Lung (tissue), 12 donors: Measurements from ENCODE around the gene DPF1. TPM values are rescaled to one million over a fixed set of nuclear protein-coding genes. Genes with fewer than 3 reads are reported as not detected.

Experiments used
- ATAC-seq: fragments of 200-7000 bp; cut with Tn5 transposase; one replicate; pipeline ENCODE4 v1.9.1; 2020; ENCODE audit warnings: moderate number of reproducible peaks; ENCODE audit not compliant: insufficient read depth, low FRiP score
- DNase-seq, 3 donors: peaks; one replicate each; pipeline ENCODE4 v3.0.0-alpha.2; 2013 to 2017
- H3K27ac ChIP-seq, 2 donors: one replicate each; pipeline ENCODE4 v1.5.1; 2013; ENCODE audit warnings: mild to moderate bottlenecking in 2 of 2, moderate library complexity in 2 of 2, control low read depth in 1 of 2, inconsistent platforms in 1 of 2, low read depth in 1 of 2, low read length in 1 of 2
- H3K27me3 ChIP-seq, 3 donors: one replicate each; pipeline ENCODE4 v1.5.1; 2013; ENCODE audit warnings: low read length in 2 of 3; ENCODE audit not compliant: control insufficient read depth in 3 of 3, insufficient read depth in 3 of 3
- H3K36me3 ChIP-seq, 4 donors: one replicate each; pipeline ENCODE4 v1.5.1; 2013; ENCODE audit warnings: low read length in 4 of 4, mild to moderate bottlenecking in 1 of 4, moderate library complexity in 1 of 4; ENCODE audit not compliant: control insufficient read depth in 4 of 4, insufficient read depth in 4 of 4
- H3K4me1 ChIP-seq, 5 donors: one replicate each; pipeline ENCODE4 v1.5.1; 2013; ENCODE audit warnings: low read length in 5 of 5, mild to moderate bottlenecking in 2 of 5, moderate library complexity in 1 of 5; ENCODE audit not compliant: control insufficient read depth in 5 of 5, insufficient read depth in 5 of 5
- H3K4me3 ChIP-seq: one replicate; pipeline ENCODE4 v1.5.1; 2013; ENCODE audit warnings: mild to moderate bottlenecking, control low read depth, moderate library complexity
- H3K9ac ChIP-seq, 2 donors: one replicate each; pipeline ENCODE4 v1.5.1; 2013; ENCODE audit warnings: low read length in 2 of 2, control low read depth in 1 of 2; ENCODE audit not compliant: insufficient read depth in 1 of 2
- H3K9me3 ChIP-seq, 4 donors: one replicate each; pipeline ENCODE4 v1.5.1; 2013; ENCODE audit warnings: low read length in 3 of 4, mild to moderate bottlenecking in 1 of 4, moderate library complexity in 1 of 4; ENCODE audit not compliant: control insufficient read depth in 4 of 4, insufficient read depth in 3 of 4
- CTCF ChIP-seq: IDR thresholded peaks from 2 replicates; pipeline ENCODE4 v1.5.1; 2012; ENCODE audit warnings: mild to moderate bottlenecking; ENCODE audit errors: control extremely low read depth, extremely low read depth
- WGBS, 2 donors: extraction: QIAGEN DNeasy Blood & Tissue Kit; methylation state at CpG; one replicate each; pipeline ENCODE4 v1.1.7; 2013; 5-methylcytosine and 5-hydroxymethylcytosine counted together
- polyA plus RNA-seq, 2 donors: library from polyadenylated mRNA; stranded (reverse); fragments of 200-250 nt; gene quantifications; one replicate each; pipeline ENCODE4 v1.2.1, GENCODE V29; 2013
- total RNA-seq, 2 donors: library from RNA; depleted of rRNA in 1 of 2; stranded (reverse); fragments of >200 nt in 1 of 2; gene quantifications; one replicate each; pipeline ENCODE4 v1.2.1, GENCODE V29; 2014 to 2021
- donor health status: control.
- donor health status: control.
- donor health status: Bipolar disorder and iron deficiency.
- donor health status: healthy.
- donor health status: DM: yes; HTN: yes; CAD: no.

The DPF1 gene
- total and polyA plus RNA-seq, 4 donors: 1.3 to 1.7 (median 1.4) TPM; not detected in 1

DNA sequence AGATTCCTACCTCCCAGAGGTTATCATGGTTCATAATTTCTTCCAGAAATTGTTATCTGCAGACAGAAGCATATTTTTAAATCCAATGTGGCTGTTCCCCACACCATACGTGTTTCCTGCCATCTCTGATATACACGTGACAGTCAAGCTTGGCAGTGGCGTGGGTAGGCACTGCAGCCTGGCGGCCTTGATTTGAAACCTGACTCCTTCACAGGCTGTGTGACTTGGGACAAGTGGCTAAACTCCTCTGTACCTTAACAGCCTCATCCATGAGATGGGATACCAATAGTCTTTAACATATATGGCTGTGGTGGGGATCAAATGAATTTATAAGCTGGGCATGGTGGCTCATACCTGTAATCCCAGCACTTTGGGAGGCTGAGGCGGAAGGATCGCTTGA is 33.2 kb downstream of the DPF1 start:
- DNase-seq (no peak), ATAC-seq (no peak)
- WGBS, 2 donors: 92 to 94% methylated on average over 6 of the region's 6 CpGs
- TF ChIP-seq CTCF: no peak
- no peaks in the 10 kb centered on the region for H3K27me3 ChIP-seq
- no peaks in the 10 kb centered on the region for H3K4me1 ChIP-seq
- H3K36me3 ChIP-seq: peaks cover 0 to 17% (median 0%) of the 10 kb centered on the region in 4 donors
- H3K9ac ChIP-seq: no peak overlapping the region
- no peak overlapping the region for H3K4me3 ChIP-seq
- no peak overlapping the region for H3K27ac ChIP-seq
- no peaks in the 10 kb centered on the region for H3K9me3 ChIP-seq

DNA sequence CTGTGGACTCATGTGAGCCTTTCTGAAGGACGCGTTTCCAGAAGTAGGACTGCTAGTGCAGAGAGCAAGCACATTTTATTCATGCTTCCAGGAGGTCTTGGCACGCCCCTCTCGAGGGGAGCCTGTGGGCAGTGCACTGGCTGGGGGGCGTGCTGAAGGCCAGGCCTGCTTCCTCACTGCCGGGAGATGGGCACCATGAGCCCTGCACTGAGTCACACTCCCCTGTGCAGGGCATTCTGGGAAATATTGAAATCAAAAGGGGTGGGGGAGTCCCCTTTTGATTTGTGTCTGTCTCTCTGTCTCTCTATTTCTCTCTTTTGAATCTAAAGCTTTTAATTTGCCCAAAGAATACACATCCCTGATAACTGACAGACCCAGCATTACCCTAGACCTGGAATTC is 34.0 kb downstream of the DPF1 start:
- H3K27ac ChIP-seq: no peak overlapping the region
- H3K9me3 ChIP-seq: no peaks in the 10 kb centered on the region
- H3K4me3 ChIP-seq: no peak overlapping the region
- WGBS, 2 donors: 88 to 90% methylated on average over 6 of the region's 6 CpGs
- peaks cover 0 to 18% (median under 1%) of the 10 kb centered on the region in 4 donors for H3K36me3 ChIP-seq
- H3K4me1 ChIP-seq: no peaks in the 10 kb centered on the region
- H3K27me3 ChIP-seq: no peaks in the 10 kb centered on the region
- H3K9ac ChIP-seq: no peak overlapping the region
- no peak for TF ChIP-seq CTCF
- no peak for DNase-seq
- no peak for ATAC-seq

- Histone ChIP-seq H3K27me3 (no peaks in the 10 kb centered on the region), H3K9me3 (no peaks in the 10 kb centered on the region), H3K36me3 (peaks cover 0 to 20% (median 2%) of the 10 kb centered on the region in 4 donors), H3K27ac (no peak overlapping the region), H3K4me1 (peaks cover 0 to 14% (median 0%) of the 10 kb centered on the region in 5 donors), H3K4me3 (no peak overlapping the region), H3K9ac (no peak overlapping the region)
- no peak for ATAC-seq
- 87 to 89% methylated on average over 10 of the region's 10 CpGs for WGBS, 2 donors
- TF ChIP-seq CTCF: no peak
- DNase-seq: no peak
These were observed 38.5 kb downstream of the DPF1 start for GRCh38 chr19:38185562-38185961.

DNA sequence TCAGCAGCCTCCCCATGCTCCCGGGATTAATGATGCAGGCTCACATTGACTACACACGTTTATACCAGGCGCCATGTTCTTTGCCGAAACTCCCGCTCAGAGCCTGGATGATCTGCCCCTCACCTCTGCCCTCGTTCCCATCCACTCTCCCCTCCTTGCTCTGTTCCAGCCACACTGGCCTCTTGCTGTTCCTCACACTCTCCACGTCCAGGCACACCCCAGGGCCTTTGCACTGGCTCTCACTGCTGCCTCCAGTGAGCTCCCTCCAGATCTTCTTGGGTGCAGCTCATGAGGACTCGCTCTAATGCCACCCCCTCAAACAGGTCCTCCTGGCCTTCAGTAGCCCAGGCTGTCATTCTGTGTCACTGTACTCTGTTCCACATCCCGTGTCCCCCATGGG is 39.2 kb downstream of the DPF1 start:
- TF ChIP-seq CTCF: no peak
- H3K4me1 ChIP-seq: peaks cover 0 to 14% (median 0%) of the 10 kb centered on the region in 5 donors
- H3K4me3 ChIP-seq: no peak overlapping the region
- no peaks in the 10 kb centered on the region for H3K27me3 ChIP-seq
- H3K36me3 ChIP-seq: peaks cover 0 to 20% (median 2%) of the 10 kb centered on the region in 4 donors
- H3K9me3 ChIP-seq: no peaks in the 10 kb centered on the region
- DNase-seq: no peak
- H3K9ac ChIP-seq: no peak overlapping the region
- no peak for ATAC-seq
- 91 to 95% methylated on average over 9 of the region's 9 CpGs for WGBS, 2 donors
- no peak overlapping the region for H3K27ac ChIP-seq
